Measurements from ENCODE around the gene DUT. TPM values are rescaled to one million over a fixed set of nuclear protein-coding genes. Genes with fewer than 3 reads are reported as not detected.

DUT gene
- 45.0 and 48.9 TPM in 2 replicates for total RNA-seq

GRCh38 chr15:48330855-48331795 lies at the start of gene DUT:
Gene DUT (plus strand): TSS chr15:48331429. CDS start chr15:48331516, 87 bp downstream.

Other genes with a start within 250 kb of the DUT start
- gene SLC24A5, start 210.4 kb upstream of the DUT start, total RNA-seq: not detected in 2 replicates
- 0.49 and 8.3 TPM in 2 replicates for gene MYEF2, start 153.1 kb upstream of the DUT start, total RNA-seq
- gene CTXN2, start 139.8 kb upstream of the DUT start, total RNA-seq: not detected in 2 replicates
- not detected in 2 replicates for gene SLC12A1, start 125.1 kb upstream of the DUT start, total RNA-seq

Data from cardiac atrium fibroblast (primary cell).